NCI-H1092 treated with DMSO at 0.1 percent for 48 hours (cell line): ENCODE data around the gene RAB22A.

ENCODE experiments used
- DNase-seq: peaks from one replicate; lab custom pipeline; 2025; lab: John Stamatoyannopoulos, UW

Gene RAB22A

DNA sequence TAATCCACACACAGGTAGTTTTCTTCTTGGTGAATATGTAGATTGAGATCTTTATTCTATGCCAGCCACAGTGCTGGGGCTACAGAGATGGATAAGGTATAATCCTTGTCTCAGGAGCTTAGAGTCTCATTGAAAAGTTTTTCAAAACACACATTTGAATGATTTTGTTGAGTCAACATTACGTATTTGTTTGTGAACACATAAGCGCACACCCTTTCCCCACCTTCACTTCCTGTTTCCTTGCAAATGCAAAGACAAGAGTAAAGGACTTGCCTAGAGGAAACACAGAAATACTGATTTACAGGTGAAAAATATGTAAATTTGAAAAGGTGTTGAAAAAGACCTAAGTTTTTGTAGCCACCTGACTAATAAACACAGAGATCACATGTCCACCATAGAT lies 107.3 kb downstream of the RAB22A start:
- DNase-seq: no peak
